Inferior parietal cortex (tissue), 1 donor: ENCODE measurements around the gene TALDO1.
A peak's percentile ranks its signal among the peaks of the same experiment; 100 is the strongest.
"Not testable (repeated sequence)": the region's sequence is repeated elsewhere in the genome, so short reads cannot be mapped to it uniquely, and the experiment has no call there.

ENCODE experiments used
- DNase-seq: peaks from one replicate; pipeline ENCODE4 v3.0.0-alpha.2; 2016; ENCODE audit errors: extremely low spot score

The TALDO1 gene

GRCh38 chr11:719214-720016 is 27.8 kb upstream of the TALDO1 start:
- no peak for DNase-seq

- DNase-seq, result no peak
Measured at GRCh38 chr11:720017-720641, 27.1 kb upstream of the TALDO1 start.

- DNase-seq, result no peak
Measured at GRCh38 chr11:720642-721246, 26.5 kb upstream of the TALDO1 start.

GRCh38 chr11:721247-721740 is 26.0 kb upstream of the TALDO1 start:
- no peak for DNase-seq

GRCh38 chr11:721741-722345 is 25.4 kb upstream of the TALDO1 start:
- DNase-seq, result no peak

GRCh38 chr11:722346-722811 is 24.9 kb upstream of the TALDO1 start:
- no peak for DNase-seq

- DNase-seq, result peak; percentile 74
Measured at GRCh38 chr11:723120-723883, 24.0 kb upstream of the TALDO1 start.

- DNase-seq, result no peak
Measured at GRCh38 chr11:724049-724777, 23.1 kb upstream of the TALDO1 start.

- DNase-seq, result no peak
Measured at GRCh38 chr11:724778-725386, 22.4 kb upstream of the TALDO1 start.

- no peak for DNase-seq
Measured at GRCh38 chr11:725624-726202, 21.6 kb upstream of the TALDO1 start.

- DNase-seq, result no peak
Measured at GRCh38 chr11:726278-727220, 20.7 kb upstream of the TALDO1 start.

- DNase-seq, result no peak
Measured at GRCh38 chr11:727281-727701, 20.0 kb upstream of the TALDO1 start.

GRCh38 chr11:727859-728748 is 19.2 kb upstream of the TALDO1 start:
- DNase-seq, result peak; percentile 77

GRCh38 chr11:728901-729491 is 18.3 kb upstream of the TALDO1 start:
- DNase-seq, result no peak

- DNase-seq, result peak; percentile 69
Measured at GRCh38 chr11:729492-730074, 17.7 kb upstream of the TALDO1 start.

GRCh38 chr11:733072-733471 is 14.2 kb upstream of the TALDO1 start:
- DNase-seq, result no peak

- DNase-seq, result not testable (repeated sequence)
Measured at GRCh38 chr11:734541-734940, 12.7 kb upstream of the TALDO1 start.
